GM21423 (cell line): Measurements from ENCODE around the gene FABP7.

Experiments
- ATAC-seq: cut with Tn5 transposase; IDR thresholded peaks from one replicate; pipeline ENCODE4 v1.9.1; 2021; ENCODE audit warnings: mild to moderate bottlenecking, moderate library complexity; ENCODE audit not compliant: unreplicated experiment

The FABP7 gene

DNA sequence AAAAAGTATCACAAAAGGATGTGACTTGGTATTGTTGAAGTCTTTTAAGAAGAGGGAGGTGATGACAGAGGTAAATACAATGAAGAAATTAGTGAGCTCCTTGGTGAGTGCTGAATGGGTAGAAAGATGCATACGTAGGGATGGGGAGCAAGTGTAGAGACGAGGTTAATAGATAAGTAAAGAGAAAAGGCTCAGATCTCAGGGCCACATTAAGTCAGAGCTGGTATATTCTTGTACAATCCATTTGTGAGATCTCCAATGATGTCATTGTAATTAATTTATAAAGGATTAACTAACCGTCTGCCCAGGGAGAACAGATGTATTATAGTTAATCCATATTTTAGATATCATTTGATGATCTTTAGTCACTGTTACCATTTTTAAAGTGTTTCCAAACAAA lies 52.9 kb downstream of the FABP7 start:
- no peak for ATAC-seq

DNA sequence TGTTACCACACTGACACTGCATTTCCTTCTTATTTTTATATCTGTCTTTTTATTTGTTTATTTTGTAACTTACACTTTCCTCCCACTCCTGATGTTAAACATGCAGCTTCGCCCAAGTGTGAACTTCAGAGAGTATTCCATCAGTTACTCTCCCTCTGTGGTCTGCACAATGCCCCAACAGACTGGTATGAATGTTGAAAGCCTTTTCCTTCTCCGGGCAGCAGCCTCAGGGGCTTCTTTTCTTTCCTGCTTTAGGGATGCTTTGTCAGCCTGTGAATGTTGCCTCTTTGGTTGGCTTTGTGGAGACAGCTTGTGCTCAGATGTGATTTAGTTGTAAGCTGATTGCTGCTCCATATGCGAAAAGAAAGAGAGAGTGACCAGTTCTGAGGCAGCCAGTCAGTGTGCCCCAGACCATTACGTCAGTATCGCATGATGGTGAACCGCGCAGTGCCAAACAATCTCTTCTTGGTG lies 53.5 kb downstream of the FABP7 start:
- ATAC-seq = no peak
